GM18526 (cell line): ENCODE measurements around the gene PKNOX2.

Source experiments
- POLR2A ChIP-seq: IDR thresholded peaks from 3 replicates; pipeline ENCODE4 v1.6.1; 2011; ENCODE audit not compliant: insufficient read length; ENCODE audit errors: extremely low read depth

PKNOX2 gene

DNA sequence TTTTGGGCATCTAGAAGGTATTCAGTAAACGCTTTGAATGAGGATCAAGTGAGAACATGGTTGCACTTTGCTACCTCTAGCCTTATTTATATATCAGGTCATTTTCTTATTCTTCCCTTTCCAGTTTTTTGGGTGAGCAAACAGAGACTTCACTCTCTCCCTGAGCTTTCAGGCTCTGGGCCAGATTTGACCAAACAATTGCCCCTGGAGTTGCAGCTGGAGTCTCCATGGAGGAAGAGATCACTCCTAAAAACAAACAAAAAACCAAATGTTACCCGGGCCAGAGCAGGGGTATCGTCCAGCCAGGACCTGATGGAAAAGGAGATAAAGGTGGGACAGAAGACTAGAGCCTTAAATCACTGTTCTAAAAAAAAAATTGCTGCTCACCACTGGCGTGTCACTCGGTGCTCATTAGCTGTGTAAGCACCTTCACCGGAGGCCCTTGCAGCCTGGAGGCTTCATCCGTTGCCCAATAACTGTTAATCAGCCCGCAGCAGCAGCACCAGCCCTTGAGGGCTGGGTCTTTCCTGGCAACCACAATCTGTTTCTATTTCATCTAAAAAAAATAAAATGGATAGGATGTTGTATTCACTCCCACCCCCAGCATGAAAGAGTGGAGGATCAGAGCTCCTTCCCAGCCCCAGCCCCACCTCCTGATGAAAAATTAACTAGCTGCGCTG lies 125.0 kb downstream of the PKNOX2 start:
- TF ChIP-seq POLR2A = no peak

DNA sequence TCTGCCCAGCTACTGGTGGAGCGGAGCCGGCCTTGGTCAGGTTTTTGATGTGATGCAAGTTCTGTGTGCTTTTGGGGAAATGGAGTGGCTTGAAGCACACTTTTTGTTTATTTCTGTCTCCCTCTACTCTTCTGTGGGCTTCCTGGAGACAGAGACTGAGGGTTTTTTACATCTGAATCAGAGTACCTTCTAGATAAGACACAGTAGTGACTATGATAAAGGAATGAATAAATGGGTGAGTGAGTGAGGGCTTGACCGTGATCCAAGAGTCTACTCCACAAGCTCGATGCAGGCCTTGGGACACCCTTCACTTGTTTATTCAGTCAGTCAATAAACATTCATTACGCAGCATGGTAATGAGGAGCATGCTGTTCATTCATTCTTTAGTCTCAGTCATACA lies 125.7 kb downstream of the PKNOX2 start:
- no peak for TF ChIP-seq POLR2A

DNA sequence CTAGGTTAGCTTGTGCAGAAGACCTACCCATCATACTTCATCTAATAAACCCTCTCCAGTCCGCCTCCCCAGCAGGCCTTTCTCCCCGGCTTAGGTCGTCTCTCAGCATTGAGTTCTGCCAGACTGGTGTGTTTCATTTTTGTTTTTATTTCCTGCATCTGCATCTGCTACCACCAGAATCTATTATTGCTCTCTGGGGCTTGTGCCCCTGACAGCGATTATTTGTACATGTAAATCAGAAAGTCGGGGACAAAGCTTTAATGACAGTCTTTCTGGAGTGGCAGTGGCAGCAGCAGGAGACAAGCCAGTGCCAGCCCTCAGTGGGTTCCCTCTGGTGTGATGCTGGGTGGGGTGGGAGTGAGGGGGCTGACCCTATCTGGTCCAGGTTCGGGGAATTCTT lies 127.5 kb downstream of the PKNOX2 start:
- TF ChIP-seq POLR2A = no peak

DNA sequence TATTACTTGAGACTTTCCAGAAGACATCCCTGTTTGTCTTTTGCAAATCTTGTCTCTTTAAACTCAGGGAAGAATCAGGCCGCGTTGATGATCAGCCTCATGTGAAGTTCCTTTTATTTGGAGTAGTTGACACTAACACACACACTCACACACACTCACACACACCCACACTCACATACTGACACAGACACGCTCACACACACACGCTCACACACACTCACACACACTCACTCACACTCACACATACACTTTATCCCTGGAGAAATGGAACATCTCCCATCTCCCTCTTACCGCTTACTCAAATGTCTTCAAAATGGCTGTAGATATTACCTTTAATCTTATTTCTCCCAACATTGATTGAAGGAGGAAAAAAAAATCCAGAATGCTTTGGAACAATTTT lies 129.0 kb downstream of the PKNOX2 start:
- TF ChIP-seq POLR2A = no peak

DNA sequence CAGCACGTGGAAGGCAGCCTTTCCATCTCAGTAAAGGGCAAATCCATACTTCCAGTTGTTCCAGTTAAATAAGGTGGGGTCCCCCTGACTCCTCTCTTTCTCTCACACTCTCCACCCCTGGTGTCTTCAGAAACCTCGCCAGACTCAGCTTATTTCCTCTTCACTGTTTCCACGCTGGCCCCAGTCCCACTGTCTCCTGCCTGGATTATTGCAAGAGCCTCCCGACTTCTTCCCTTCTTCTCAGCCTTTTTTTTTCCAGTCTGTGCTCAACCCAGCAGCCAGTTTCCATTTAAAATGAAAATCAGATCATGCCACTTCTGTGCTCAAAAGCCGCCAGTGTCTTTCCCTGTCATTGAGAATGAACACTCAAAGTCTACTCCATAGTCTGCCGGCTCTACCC lies 131.4 kb downstream of the PKNOX2 start:
- no peak for TF ChIP-seq POLR2A

DNA sequence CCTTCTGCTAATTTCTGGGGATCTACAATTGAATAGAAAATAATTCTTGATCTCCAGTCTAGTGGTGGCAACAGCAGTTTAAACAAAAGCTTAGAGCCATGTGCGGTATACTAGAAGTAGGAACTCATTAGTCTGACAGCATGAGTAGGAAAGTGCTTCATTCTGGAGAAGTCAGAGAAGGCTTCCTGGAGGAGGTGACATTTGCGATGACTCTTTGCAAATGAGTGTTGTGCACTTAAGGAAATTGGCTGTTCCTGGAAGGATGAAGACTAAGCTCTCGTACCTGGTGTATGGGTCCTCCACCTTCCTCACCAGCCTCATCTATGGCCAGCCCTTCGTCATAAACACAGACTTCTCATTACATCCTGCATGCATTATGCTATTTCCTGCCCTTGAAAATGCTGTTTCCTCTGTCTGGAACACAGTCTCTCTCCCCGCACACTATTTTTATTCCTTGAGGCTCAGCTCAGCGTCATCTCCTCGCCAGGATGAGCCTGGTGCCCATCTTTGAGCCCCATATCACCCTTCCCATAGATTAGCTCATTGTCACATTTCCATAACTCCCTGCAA lies 132.9 kb downstream of the PKNOX2 start:
- no peak for TF ChIP-seq POLR2A

DNA sequence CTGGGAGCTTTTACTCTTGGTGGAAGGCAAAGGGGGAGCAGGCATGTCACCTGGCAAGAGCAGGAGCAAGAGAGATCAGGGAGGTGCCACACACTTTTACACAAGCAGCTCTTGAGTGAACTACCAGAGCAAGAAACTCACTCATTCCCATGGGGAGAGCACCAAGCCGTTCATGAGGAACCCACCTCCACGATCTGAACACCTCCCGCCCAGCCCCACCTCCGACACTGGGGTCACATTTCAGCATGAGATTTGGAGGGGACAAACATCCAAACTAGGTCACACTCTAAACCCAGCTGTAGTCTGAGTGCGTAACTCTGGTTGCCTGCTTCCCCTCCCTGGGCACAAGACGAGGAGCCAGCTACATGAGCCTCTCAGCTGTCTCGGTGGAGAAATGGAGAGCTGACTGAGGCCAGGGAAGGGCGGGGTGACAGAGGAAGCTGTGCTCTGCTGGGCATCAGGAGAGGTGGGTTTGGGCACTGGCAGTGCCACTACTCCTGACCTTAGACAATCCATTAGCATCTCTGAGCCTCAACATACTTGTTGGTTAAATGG lies 134.6 kb downstream of the PKNOX2 start:
- TF ChIP-seq POLR2A = no peak

DNA sequence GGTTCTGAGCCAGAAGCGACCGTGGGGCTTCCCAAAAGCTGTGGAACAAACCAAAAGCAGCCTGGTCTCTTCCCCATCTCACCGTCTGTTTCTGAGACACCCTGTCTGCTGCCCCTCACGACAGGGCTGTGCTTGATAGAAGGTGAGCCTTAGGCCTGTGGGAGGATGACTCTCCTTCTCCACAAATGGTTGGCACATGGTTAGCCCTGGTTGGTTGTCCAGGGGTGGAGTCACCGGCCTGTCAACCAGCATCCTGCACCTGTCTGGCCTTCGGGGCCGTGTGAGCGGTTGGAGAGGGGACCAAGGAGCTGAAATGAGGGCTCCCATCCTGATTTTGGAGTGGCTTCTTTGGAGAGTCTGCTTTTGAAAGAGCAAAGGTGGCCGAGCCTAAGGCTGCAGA lies 135.3 kb downstream of the PKNOX2 start:
- TF ChIP-seq POLR2A = no peak

DNA sequence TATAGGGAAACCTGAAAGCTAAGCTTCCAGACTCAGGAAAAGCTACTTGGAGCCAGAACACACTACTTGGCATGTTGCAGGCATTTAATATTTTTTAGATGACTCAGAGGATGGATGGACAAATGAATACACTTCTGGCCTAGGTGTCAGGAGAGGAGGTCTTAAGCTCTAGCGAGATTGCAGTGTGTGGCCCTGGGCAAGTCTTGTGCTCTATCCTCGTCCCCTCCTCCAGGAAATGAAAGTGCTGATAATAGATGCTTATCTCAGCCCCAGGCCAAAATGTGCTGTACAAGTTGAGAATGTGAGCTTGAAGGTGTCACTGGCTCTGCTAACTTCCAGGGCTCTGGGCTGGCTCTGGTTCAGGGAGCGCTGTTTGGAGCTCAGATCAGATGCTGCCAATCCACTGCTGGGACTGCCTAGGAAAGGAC lies 136.3 kb downstream of the PKNOX2 start:
- TF ChIP-seq POLR2A = no peak

DNA sequence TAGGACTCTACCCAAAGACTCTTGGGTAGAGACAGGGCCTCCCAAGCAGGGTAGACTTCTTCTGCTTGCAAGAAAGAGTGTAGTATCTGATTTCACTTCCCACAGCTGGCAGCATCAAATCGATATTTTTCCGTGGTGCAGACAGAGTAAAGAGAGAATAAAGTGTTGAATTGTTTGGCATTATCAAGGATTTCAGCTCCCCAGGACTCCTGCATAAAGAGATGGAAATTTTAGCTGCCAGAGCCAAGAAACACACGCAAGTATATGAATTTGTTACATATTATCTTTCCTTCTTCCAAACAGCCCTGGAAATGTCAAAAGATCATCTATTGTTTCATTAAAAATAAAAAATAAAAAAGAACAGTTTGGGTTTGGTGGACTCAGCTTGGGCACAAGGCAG lies 136.8 kb downstream of the PKNOX2 start:
- TF ChIP-seq POLR2A = no peak

DNA sequence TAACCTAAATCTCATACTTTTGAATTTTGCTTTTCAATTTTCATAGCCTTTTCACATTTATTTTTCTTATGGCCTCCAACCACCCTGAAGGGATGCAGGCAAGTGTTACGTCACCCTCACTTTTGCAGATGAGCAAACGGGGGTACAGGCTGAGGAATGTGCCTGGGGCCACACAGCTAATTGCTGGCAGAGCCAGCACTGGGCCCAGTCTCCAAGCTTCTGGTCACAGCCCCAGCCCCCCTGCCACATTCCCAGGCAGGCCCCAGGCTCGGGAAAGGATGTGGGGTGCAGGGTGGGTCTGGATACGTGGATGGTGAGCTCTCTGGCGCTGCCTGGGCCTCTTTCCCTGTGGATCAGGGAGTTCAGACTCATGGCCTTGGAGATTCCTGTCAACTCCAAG lies 138.6 kb downstream of the PKNOX2 start:
- no peak for TF ChIP-seq POLR2A

DNA sequence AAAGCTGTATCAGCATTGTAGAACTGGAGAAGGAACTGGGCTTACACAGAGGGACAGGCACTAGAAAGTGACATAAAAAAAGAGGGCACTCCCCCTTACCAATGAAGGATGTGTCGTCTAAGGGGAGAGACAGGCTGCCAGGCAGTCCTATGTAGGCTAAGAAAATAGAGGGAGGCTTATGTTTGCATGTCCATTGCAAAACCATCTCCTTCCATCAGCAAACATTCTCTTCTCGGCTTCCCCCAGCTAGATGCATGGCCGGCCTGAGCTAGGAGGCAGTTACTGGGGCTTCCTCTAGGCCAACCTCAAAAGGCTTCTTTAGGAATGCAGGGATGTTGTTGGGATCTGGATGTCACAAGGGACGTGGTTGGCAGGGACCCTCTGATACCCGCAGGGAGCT lies 139.1 kb downstream of the PKNOX2 start:
- TF ChIP-seq POLR2A = no peak

DNA sequence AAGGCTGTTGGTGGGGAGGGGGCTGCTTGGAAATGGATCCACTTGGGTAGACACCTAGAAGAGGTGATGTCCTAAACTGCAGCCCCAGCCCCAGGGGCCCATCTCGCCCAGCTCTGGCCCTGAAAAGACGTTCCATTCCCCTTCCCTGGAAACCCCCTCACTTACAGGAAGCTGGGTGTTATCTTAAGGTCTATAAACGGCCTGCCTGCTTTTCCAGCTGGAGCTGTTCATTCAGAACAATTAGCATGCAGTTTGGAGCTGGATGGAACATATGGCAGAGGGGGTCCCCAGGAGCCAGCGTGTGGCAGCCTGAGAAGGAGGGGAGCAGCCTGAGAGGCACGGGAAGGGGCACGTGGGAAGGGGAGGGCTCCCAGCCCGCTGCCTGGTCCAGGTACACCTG lies 139.6 kb downstream of the PKNOX2 start:
- no peak for TF ChIP-seq POLR2A

DNA sequence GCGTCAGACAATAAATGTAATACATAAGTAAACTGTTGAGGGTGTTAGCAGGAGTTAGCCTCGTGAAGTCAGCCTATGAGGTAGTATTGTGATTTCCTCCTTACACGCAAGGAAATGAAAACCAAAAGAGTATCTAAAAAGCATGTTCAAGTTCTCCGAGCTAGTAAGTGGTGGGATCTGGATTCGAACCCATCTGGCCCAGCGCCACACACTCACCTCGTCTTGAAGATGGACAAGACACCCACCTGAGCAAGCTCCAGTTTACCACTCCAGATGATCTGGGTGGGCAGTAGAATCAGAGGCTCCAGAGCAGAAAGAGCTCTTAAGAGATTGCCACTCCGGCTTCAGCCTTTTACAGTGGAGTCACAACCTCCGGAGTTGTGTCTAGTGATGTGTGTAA lies 140.3 kb downstream of the PKNOX2 start:
- no peak for TF ChIP-seq POLR2A

DNA sequence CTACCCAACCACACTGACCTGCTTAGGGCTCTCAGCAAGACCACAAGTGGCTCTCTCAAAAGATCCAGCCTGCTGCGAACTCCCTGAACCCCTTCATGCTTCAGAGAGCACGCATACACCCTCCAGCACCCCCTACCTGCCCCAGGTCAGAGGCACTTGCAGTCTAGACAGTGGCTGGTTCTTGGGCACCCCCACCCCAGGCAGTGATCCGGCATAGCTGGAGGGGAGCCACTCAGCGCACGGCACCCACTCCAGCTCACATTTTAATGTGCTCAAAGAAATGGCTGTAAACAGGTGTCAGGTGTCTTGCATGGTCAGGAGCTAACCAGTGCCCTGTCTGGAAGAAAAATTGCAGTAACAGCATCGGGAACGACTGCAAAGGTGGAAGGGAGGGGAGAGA lies 140.8 kb downstream of the PKNOX2 start:
- no peak for TF ChIP-seq POLR2A

DNA sequence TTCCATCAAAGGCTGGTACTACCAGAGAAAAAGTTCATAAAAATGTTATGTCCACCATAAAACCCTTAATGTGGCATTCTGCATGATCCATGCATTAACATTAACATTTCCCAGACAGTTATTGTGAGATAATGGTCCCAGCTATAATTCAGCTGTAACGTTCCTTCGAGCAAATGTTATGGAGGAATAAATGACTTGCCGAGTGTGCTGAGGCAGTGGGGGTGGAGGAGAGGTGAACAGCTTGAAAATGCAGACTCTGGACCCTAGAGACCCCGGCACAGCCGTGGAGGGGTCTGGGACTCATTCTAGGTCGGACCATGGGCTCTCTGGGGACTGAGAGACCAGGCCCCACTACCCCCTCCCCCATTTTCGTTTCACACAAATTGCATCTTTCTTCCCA lies 141.9 kb downstream of the PKNOX2 start:
- TF ChIP-seq POLR2A = no peak

DNA sequence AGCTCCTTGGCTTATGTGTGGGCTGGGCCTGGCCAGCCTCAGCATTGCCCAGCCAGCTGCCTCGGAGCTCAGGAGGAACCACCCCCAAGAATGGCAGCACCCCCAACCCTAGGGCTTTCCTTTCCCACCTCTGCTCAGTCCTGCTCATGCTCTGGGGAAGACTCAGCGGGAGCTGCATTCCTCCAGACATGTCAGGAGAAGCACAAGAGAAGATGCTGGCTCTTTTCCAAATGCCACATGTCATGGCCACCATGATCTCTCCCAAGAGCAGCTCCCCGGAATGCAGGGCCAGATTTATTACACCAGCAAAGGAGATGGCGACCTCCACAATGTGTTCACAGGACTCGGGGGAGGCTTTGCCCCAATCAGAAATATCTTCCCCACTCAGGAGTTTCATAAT lies 143.7 kb downstream of the PKNOX2 start:
- TF ChIP-seq POLR2A = no peak
